Right lobe of liver (tissue), 4 donors: ENCODE data around the gene ATP6V0E1.

ENCODE experiments used
- POLR2A ChIP-seq: fragments of 450-650 bp; IDR thresholded peaks from one replicate; pipeline ENCODE4 v1.6.1; 2017; ENCODE audit warnings: antibody characterized with exemption, mild to moderate bottlenecking
- TF ChIP-seq, protein P1 (sequence below), 4 donors: fragments of 200-600 bp in 3 of 4; fragments of 450-650 bp in 1 of 4; IDR thresholded peaks; one replicate each; pipeline versions ENCODE4 v1.5.1 to v1.8.0; 2016 to 2022; ENCODE audit warnings: antibody characterized with exemption in 4 of 4, mild to moderate bottlenecking in 2 of 4
- donor health status: DM: no; HTN: no; CAD: no.
- donor health status: DM: no; HTN: no; CAD: no.
- donor health status: DM: no; HTN: yes; CAD: no.

DNA sequence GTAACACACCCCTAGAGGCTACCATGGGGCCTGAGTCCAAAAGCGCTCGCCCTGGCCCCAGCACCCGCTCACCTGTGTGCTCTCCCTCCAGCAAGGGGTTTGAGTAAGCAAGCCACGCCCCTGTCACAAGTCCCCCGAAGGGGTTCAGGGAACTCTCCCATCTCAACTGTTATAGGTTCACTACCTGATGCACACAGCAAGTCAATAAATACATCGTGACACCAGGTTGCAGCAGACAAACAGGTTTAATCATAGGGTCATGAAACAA, 64.2 kb downstream of the ATP6V0E1 start:
- TF ChIP-seq POLR2A: no peak
- TF ChIP-seq, protein P1, sequence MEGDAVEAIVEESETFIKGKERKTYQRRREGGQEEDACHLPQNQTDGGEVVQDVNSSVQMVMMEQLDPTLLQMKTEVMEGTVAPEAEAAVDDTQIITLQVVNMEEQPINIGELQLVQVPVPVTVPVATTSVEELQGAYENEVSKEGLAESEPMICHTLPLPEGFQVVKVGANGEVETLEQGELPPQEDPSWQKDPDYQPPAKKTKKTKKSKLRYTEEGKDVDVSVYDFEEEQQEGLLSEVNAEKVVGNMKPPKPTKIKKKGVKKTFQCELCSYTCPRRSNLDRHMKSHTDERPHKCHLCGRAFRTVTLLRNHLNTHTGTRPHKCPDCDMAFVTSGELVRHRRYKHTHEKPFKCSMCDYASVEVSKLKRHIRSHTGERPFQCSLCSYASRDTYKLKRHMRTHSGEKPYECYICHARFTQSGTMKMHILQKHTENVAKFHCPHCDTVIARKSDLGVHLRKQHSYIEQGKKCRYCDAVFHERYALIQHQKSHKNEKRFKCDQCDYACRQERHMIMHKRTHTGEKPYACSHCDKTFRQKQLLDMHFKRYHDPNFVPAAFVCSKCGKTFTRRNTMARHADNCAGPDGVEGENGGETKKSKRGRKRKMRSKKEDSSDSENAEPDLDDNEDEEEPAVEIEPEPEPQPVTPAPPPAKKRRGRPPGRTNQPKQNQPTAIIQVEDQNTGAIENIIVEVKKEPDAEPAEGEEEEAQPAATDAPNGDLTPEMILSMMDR (IDR thresholded peaks at IDR 0.05): no peak
